AG09309 (cell line): ENCODE results near the gene ALG8.

Source experiments
- DNase-seq: peaks from one replicate; pipeline ENCODE4 v3.0.0-alpha.2; 2010; ENCODE audit warnings: low read depth
- H3K4me3 ChIP-seq: 2 replicates; pipeline ENCODE4 v1.5.1; 2011; ENCODE audit warnings: mild to moderate bottlenecking, low read depth, low read length, moderate library complexity; ENCODE audit not compliant: control insufficient read depth
- CTCF ChIP-seq: IDR thresholded peaks from 2 replicates; pipeline ENCODE4 v1.5.1; 2011; ENCODE audit warnings: mild to moderate bottlenecking, low read depth, low read length, inconsistent platforms; ENCODE audit not compliant: insufficient read depth, control insufficient read depth; ENCODE audit errors: missing control alignments

ALG8 gene

DNA sequence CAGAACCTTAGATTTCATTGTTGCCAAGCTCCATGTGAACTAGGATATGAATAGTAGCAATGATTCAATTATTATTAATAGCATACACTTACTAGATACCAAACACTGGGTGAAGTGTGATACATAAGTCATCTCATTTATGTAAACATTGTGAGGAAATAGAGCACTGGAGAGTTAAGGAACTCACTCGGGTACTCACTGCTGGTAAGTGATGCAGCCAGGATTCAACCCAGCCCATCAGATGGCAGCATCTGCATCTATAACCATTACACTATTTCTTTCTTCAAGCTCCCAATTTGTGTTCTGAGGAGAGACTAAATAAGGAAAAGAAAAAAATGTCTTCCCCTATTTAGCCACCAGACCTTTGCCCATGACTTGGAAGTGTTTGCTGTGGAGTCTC lies 10.2 kb upstream of the ALG8 start:
- peak; percentile 53 for TF ChIP-seq CTCF
- DNase-seq: peak; percentile 28
- no peak overlapping the region for H3K4me3 ChIP-seq

DNA sequence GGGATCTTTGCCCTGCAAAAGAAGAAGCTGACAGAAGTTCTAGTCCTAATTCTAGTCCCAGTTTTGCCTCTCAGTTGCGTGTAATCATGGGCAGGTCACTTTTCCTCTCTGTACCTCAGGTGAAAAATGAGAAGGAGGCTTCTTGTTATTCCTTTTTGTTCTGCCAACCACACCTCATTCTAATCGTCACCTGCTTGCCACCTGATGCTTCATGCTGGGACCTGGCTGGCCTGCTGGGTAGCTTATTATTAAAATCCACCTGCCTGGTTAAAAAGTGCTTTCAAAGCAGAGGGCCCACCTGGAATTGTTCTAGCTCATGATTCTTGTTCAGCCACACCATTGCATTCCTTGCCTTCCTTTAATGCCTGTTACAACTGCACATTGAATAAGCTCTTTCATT lies 8.4 kb upstream of the ALG8 start:
- H3K4me3 ChIP-seq: no peak overlapping the region
- no peak for DNase-seq
- TF ChIP-seq CTCF: no peak

DNA sequence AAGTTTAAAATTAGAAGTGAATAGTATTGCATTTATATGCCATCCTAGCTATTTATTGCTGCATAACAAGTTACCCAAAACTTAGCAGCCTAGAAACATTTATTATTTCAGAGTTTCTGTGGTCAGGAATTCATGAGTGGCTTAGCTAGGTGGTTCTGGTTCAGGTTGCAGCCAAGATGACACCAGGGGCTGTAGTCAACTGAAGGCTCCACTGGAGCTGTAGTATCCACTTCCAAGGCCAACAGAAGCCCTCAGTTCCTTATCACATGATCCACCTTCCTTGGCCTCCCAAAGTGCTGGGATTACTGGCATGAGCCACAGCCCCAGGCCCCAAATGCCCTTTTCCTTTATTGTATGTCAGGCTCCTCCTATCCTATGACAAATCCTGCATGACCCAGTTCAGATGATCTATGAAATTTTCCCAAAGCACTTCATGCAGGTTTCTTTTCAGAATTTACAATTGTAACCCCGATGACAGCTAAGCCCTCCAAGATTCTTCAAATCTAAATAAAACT lies 6.1 kb upstream of the ALG8 start:
- no peak for DNase-seq
- H3K4me3 ChIP-seq: no peak overlapping the region
- TF ChIP-seq CTCF: no peak

GRCh38 chr11:78140392-78141077 lies 1.1 kb upstream of the ALG8 start:
- no peak for DNase-seq
- peak overlapping the region; percentile 85 for H3K4me3 ChIP-seq
- TF ChIP-seq CTCF: no peak

DNA sequence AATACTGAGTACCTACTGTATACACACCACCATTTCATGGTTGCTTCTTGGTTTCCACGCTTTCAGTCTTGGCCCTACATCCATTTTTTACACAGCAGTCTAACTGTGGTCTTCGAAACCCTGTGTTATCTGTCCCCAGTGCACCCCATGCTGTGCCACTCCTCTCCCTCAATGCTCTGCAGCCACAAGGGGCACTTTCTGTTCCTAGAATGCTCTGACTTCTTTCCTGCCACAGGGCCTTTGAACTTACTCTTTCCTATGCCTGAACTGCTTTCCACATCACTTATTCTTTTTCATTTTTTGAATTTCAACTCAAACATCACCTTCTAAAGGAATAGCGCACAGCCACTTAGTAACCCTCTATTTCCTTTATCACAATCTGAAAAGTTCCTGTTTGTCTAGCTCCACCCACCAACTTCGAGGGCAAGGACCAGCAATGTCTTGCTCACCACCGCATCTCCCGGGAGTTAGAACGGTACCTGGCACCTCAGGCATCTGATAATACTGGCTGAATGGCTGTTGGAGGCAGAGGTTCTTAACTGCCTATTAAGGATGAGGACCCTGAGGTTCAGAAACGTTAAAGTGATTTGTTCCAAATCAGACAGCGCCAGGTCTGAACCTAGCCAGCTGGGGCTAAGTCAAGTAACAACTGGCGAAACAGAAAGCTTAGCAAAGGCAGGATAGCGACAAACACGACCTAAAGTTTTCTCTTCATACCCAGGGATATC lies 568 bp downstream of the ALG8 start:
- H3K4me3 ChIP-seq: peak overlapping the region; percentile 85
- no peak for TF ChIP-seq CTCF
- DNase-seq: no peak

GRCh38 chr11:78138291-78138690 lies 1.1 kb downstream of the ALG8 start:
- no peak overlapping the region; the same call in 1 of the 2 replicates for H3K4me3 ChIP-seq
- no peak for TF ChIP-seq CTCF
- no peak for DNase-seq

DNA sequence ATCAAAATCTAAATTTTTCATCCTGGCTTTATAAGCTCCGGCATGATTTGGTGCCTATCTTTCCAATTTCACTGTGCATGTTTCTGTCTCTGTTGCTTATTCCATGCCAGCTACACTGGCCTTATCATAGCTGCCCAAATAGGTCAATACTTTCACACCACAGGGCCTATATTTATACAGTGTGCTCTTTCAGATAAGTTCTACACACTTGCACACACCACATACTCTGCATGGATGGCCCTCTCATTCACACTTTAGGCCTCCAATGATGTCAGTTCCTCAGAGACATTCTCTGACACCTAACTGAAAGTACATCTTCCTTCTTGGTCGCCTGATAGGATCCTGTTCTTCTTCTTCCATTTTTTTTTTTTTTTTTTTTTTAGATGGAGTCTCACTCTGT lies 7.0 kb downstream of the ALG8 start:
- H3K4me3 ChIP-seq: no peak overlapping the region
- TF ChIP-seq CTCF: no peak
- DNase-seq: no peak
